ENCODE results near the gene ZNF335.

DNA sequence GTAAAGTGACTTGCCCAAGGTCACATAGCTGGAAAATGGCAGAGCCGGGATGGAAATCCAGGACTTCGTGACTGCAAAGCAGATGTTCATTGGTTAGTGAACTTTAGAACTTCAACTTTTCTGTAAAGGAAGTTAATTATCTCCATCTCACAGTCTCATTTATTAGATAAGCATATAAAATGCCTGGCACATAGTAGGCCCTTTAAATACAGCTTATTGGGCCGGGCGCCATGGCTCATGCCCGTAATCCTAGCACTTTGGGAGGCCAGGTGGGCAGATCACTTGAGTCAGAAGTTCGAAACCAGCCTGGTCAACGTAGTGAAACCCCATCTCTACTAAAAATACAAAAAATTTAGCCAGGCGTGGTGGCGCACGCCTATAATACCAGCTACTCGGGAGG lies 35.0 kb upstream of the ZNF335 start:
- TF ChIP-seq, protein P1, sequence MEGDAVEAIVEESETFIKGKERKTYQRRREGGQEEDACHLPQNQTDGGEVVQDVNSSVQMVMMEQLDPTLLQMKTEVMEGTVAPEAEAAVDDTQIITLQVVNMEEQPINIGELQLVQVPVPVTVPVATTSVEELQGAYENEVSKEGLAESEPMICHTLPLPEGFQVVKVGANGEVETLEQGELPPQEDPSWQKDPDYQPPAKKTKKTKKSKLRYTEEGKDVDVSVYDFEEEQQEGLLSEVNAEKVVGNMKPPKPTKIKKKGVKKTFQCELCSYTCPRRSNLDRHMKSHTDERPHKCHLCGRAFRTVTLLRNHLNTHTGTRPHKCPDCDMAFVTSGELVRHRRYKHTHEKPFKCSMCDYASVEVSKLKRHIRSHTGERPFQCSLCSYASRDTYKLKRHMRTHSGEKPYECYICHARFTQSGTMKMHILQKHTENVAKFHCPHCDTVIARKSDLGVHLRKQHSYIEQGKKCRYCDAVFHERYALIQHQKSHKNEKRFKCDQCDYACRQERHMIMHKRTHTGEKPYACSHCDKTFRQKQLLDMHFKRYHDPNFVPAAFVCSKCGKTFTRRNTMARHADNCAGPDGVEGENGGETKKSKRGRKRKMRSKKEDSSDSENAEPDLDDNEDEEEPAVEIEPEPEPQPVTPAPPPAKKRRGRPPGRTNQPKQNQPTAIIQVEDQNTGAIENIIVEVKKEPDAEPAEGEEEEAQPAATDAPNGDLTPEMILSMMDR (IDR thresholded peaks at IDR 0.05) = no peak
- no peak for TF ChIP-seq POLR2A (IDR thresholded peaks at IDR 0.05)
